C4-2B (cell line): ENCODE results near the gene MUC5B.
"Not testable (repeated sequence)": the region's sequence is repeated elsewhere in the genome, so short reads cannot be mapped to it uniquely, and the experiment has no call there.

Experiments
- ZFX ChIP-seq: fragments of 450-650 bp; IDR thresholded peaks from 2 replicates; pipeline ENCODE4 v1.6.1; 2017
- TF ChIP-seq, protein P1 (sequence below): fragments of 450-650 bp; conservative IDR thresholded peaks from 2 replicates; pipeline ENCODE4 v1.5.1; 2017; ENCODE audit warnings: mild to moderate bottlenecking

DNA sequence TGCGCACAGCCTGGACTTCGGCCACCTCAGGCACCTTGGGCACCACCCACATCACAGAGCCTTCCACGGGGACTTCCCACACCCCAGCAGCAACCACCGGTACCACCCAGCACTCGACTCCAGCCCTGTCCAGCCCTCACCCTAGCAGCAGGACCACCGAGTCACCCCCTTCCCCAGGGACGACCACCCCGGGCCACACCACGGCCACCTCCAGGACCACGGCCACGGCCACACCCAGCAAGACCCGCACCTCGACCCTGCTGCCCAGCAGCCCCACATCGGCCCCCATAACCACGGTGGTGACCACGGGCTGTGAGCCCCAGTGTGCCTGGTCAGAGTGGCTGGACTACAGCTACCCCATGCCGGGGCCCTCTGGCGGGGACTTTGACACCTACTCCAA is 26.1 kb downstream of the MUC5B start:
- TF ChIP-seq, protein P1, sequence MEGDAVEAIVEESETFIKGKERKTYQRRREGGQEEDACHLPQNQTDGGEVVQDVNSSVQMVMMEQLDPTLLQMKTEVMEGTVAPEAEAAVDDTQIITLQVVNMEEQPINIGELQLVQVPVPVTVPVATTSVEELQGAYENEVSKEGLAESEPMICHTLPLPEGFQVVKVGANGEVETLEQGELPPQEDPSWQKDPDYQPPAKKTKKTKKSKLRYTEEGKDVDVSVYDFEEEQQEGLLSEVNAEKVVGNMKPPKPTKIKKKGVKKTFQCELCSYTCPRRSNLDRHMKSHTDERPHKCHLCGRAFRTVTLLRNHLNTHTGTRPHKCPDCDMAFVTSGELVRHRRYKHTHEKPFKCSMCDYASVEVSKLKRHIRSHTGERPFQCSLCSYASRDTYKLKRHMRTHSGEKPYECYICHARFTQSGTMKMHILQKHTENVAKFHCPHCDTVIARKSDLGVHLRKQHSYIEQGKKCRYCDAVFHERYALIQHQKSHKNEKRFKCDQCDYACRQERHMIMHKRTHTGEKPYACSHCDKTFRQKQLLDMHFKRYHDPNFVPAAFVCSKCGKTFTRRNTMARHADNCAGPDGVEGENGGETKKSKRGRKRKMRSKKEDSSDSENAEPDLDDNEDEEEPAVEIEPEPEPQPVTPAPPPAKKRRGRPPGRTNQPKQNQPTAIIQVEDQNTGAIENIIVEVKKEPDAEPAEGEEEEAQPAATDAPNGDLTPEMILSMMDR = not testable (repeated sequence)
- TF ChIP-seq ZFX = not testable (repeated sequence)
